ENCODE data around the gene BTN2A1.
"Not testable (repeated sequence)": the region's sequence is repeated elsewhere in the genome, so short reads cannot be mapped to it uniquely, and the experiment has no call there.

- not testable (repeated sequence) for TF ChIP-seq CTCF, POLR2A (IDR thresholded peaks at IDR 0.05)
These were observed 39.7 kb upstream of the BTN2A1 start for GRCh38 chr6:26418077-26418476.
